Measurements from ENCODE around the gene B4GALT6. TPM values are rescaled to one million over a fixed set of nuclear protein-coding genes. Genes with fewer than 3 reads are reported as not detected.
A peak's percentile ranks its signal among the peaks of the same experiment; 100 is the strongest.
"Not testable (repeated sequence)": the region's sequence is repeated elsewhere in the genome, so short reads cannot be mapped to it uniquely, and the experiment has no call there.

Gene B4GALT6
- total RNA-seq = 1 to 10 TPM; 4.2 to 4.5 TPM
- long read RNA-seq, donor 1, partial matches to known transcripts = 0 of 1 reads
- long read RNA-seq, donor 1, other reads (novel, unspliced or antisense) = 1 of 1 reads
- long read RNA-seq, donor 2 = 0 reads

GRCh38 chr18:31684279-31685096 lies at the start of gene B4GALT6:
B4GALT6 (minus strand) TSS chr18:31684581; CDS start chr18:31684426, 155 bp downstream.
- DNase-seq (ENCODE audit: low spot score) = no peak
- intact Hi-C loops (cut with DNase I) = no loop called here

- intact Hi-C loops (cut with DNase I) = no loop called here
- no peak for DNase-seq (ENCODE audit: low spot score)
Measured at GRCh38 chr18:31731628-31732027, 47.2 kb upstream of the B4GALT6 start.

- not testable (repeated sequence) for DNase-seq (ENCODE audit: low spot score)
- intact Hi-C loops (cut with DNase I) = loop anchor here in 1 of 2 donors (10.0 kb wide), 1 partner anchor 174 kb away; no protein-coding TSS in a partner anchor
Measured at GRCh38 chr18:31729196-31729595, 44.8 kb upstream of the B4GALT6 start.

GRCh38 chr18:31723990-31724711 lies 39.8 kb upstream of the B4GALT6 start:
- DNase-seq (ENCODE audit: low spot score) = peak; percentile 80
- intact Hi-C loops (cut with DNase I) = loop anchor here in 1 of 2 donors (10.0 kb wide), 1 partner anchor 169 kb away; no protein-coding TSS in a partner anchor

GRCh38 chr18:31723639-31723989 lies 39.2 kb upstream of the B4GALT6 start:
- intact Hi-C loops (cut with DNase I) = loop anchor here in 1 of 2 donors (10.0 kb wide), 1 partner anchor 169 kb away; no protein-coding TSS in a partner anchor
- no peak for DNase-seq (ENCODE audit: low spot score)

GRCh38 chr18:31722369-31722957 lies 38.1 kb upstream of the B4GALT6 start:
- peak; percentile 84 for DNase-seq (ENCODE audit: low spot score)
- intact Hi-C loops (cut with DNase I) = loop anchor here in 1 of 2 donors (10.0 kb wide), 1 partner anchor 168 kb away; no protein-coding TSS in a partner anchor

GRCh38 chr18:31721601-31722000 lies 37.2 kb upstream of the B4GALT6 start:
- no peak for DNase-seq (ENCODE audit: low spot score)
- intact Hi-C loops (cut with DNase I) = loop anchor here in 1 of 2 donors (10.0 kb wide), 1 partner anchor 167 kb away; no protein-coding TSS in a partner anchor

GRCh38 chr18:31720867-31721266 lies 36.5 kb upstream of the B4GALT6 start:
- DNase-seq (ENCODE audit: low spot score) = no peak
- intact Hi-C loops (cut with DNase I) = loop anchor here in 1 of 2 donors (10.0 kb wide), 1 partner anchor 166 kb away; no protein-coding TSS in a partner anchor

GRCh38 chr18:31719363-31720006 lies 35.1 kb upstream of the B4GALT6 start:
- DNase-seq (ENCODE audit: low spot score) = no peak

GRCh38 chr18:31718386-31718785 lies 34.0 kb upstream of the B4GALT6 start:
- no peak for DNase-seq (ENCODE audit: low spot score)
- intact Hi-C loops (cut with DNase I) = no loop called here

More at GRCh38 chr18:31719363-31720006, 35.1 kb upstream of the B4GALT6 start:
- intact Hi-C loops (cut with DNase I) = loop anchor here in 1 of 2 donors (10.0 kb wide), 1 partner anchor 165 kb away; no protein-coding TSS in a partner anchor

GRCh38 chr18:31716362-31716761 lies 32.0 kb upstream of the B4GALT6 start:
- no peak for DNase-seq (ENCODE audit: low spot score)
- intact Hi-C loops (cut with DNase I) = no loop called here

- intact Hi-C loops (cut with DNase I) = no loop called here
- DNase-seq (ENCODE audit: low spot score) = no peak
Measured at GRCh38 chr18:31711365-31712172, 27.2 kb upstream of the B4GALT6 start.

GRCh38 chr18:31710826-31711225 lies 26.4 kb upstream of the B4GALT6 start:
- intact Hi-C loops (cut with DNase I) = no loop called here
- DNase-seq (ENCODE audit: low spot score) = no peak

- intact Hi-C loops (cut with DNase I) = loop anchor here in 1 of 2 donors (2.0 kb wide), 1 partner anchor 51 kb away; no protein-coding TSS in a partner anchor
- no peak for DNase-seq (ENCODE audit: low spot score)
Measured at GRCh38 chr18:31707815-31708214, 23.4 kb upstream of the B4GALT6 start.

GRCh38 chr18:31702449-31702848 lies 18.1 kb upstream of the B4GALT6 start:
- intact Hi-C loops (cut with DNase I) = no loop called here
- no peak for DNase-seq (ENCODE audit: low spot score)

- intact Hi-C loops (cut with DNase I) = no loop called here
- DNase-seq (ENCODE audit: low spot score) = no peak
Measured at GRCh38 chr18:31701744-31702143, 17.4 kb upstream of the B4GALT6 start.

- intact Hi-C loops (cut with DNase I) = no loop called here
- no peak for DNase-seq (ENCODE audit: low spot score)
Measured at GRCh38 chr18:31700990-31701389, 16.6 kb upstream of the B4GALT6 start.

Measured in posterior vena cava (tissue), 2 donors.